ENCODE data around the gene TEC. TPM values are rescaled to one million over a fixed set of nuclear protein-coding genes. Genes with fewer than 3 reads are reported as not detected.

TEC gene
- total RNA-seq, 1 donor from 2014 or later, result 3.8 TPM

Other genes with a start within 250 kb of the TEC start
- 0.86 TPM for gene TXK, start 135.6 kb downstream of the TEC start, total RNA-seq
- 91.4 TPM for gene SLAIN2, start 71.7 kb upstream of the TEC start, total RNA-seq
- gene SLC10A4, start 213.5 kb upstream of the TEC start, total RNA-seq, result 0.43 TPM
- gene ZAR1, start 220.4 kb upstream of the TEC start, total RNA-seq, result not detected

Data from mucosa of gallbladder (tissue), 1 donor.